Measurements from ENCODE around the gene RFC1.
"Not testable (repeated sequence)": the region's sequence is repeated elsewhere in the genome, so short reads cannot be mapped to it uniquely, and the experiment has no call there.

Gene RFC1

GRCh38 chr4:39353478-39354253 is 12.5 kb downstream of the RFC1 start:
- peak in 1 of 2 experiments; percentile 33 for DNase-seq

GRCh38 chr4:39353149-39353477 is 13.0 kb downstream of the RFC1 start:
- not testable (repeated sequence) for DNase-seq

- no peak for DNase-seq
These were observed 16.8 kb downstream of the RFC1 start for GRCh38 chr4:39349326-39349725.

GRCh38 chr4:39348371-39349315 is 17.5 kb downstream of the RFC1 start:
- DNase-seq = peak in 1 of 2 experiments; percentile 58

- no peak for DNase-seq
These were observed 19.2 kb downstream of the RFC1 start for GRCh38 chr4:39346856-39347519.

GRCh38 chr4:39342731-39343130 is 23.4 kb downstream of the RFC1 start:
- DNase-seq = no peak

GRCh38 chr4:39341075-39341725 is 25.0 kb downstream of the RFC1 start:
- no peak for DNase-seq

- no peak for DNase-seq
These were observed 26.2 kb downstream of the RFC1 start for GRCh38 chr4:39339968-39340367.

GRCh38 chr4:39337841-39338240 is 28.3 kb downstream of the RFC1 start:
- no peak for DNase-seq

GRCh38 chr4:39335566-39335965 is 30.6 kb downstream of the RFC1 start:
- no peak for DNase-seq

- no peak for DNase-seq
These were observed 35.0 kb downstream of the RFC1 start for GRCh38 chr4:39331191-39331590.

- no peak for DNase-seq
These were observed 35.8 kb downstream of the RFC1 start for GRCh38 chr4:39330353-39330752.

- no peak for DNase-seq
These were observed 39.6 kb downstream of the RFC1 start for GRCh38 chr4:39326468-39326977.

GRCh38 chr4:39324897-39325613 is 41.1 kb downstream of the RFC1 start:
- DNase-seq = no peak

- no peak for DNase-seq
These were observed 41.7 kb downstream of the RFC1 start for GRCh38 chr4:39324446-39324845.

GRCh38 chr4:39323821-39324220 is 42.3 kb downstream of the RFC1 start:
- no peak for DNase-seq

GRCh38 chr4:39320381-39321115 is 45.6 kb downstream of the RFC1 start:
- peak in 1 of 2 experiments; percentile 36 for DNase-seq

GRCh38 chr4:39319676-39320075 is 46.5 kb downstream of the RFC1 start:
- DNase-seq = peak; percentile 74 to 89

- DNase-seq = no peak
These were observed 53.3 kb downstream of the RFC1 start for GRCh38 chr4:39312816-39313215.

GRCh38 chr4:39308611-39309010 is 57.6 kb downstream of the RFC1 start:
- no peak for DNase-seq
